Measurements from ENCODE around the gene TMEFF2.

DNA sequence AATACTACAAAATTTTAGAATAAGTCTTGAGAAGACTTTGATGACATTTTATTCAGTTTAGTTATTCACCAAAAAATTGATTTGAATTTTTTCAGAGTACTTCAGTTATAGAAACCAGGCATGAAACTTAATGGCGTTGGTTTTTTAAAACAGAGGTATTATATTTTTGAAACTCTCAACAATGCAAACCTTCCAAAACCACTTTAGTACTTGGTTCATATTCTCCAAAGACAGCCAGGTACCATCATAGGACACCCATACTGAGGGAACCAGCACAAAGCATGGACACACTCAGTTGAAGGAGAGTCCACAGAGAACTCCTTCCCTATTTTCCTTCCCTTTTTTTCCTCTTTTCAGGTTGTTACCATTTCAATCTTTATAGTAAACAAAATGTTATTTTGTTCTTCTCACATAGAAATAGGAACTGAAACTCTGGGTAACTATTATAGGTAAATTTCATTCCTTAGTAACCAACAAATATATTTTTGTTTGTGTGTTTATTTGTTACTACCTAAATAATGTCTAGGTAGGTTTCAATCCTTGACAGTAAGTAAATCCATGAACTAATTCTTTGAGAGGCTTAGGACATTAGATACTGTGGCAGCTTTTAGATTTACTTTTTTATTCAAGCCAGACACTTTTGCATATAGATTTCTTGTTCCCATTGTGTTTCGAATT, 95.8 kb downstream of the TMEFF2 start:
- TF ChIP-seq, protein P1, sequence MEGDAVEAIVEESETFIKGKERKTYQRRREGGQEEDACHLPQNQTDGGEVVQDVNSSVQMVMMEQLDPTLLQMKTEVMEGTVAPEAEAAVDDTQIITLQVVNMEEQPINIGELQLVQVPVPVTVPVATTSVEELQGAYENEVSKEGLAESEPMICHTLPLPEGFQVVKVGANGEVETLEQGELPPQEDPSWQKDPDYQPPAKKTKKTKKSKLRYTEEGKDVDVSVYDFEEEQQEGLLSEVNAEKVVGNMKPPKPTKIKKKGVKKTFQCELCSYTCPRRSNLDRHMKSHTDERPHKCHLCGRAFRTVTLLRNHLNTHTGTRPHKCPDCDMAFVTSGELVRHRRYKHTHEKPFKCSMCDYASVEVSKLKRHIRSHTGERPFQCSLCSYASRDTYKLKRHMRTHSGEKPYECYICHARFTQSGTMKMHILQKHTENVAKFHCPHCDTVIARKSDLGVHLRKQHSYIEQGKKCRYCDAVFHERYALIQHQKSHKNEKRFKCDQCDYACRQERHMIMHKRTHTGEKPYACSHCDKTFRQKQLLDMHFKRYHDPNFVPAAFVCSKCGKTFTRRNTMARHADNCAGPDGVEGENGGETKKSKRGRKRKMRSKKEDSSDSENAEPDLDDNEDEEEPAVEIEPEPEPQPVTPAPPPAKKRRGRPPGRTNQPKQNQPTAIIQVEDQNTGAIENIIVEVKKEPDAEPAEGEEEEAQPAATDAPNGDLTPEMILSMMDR (IDR thresholded peaks at IDR 0.05; ENCODE audit: insufficient read depth, low read depth, low read length), result no peak
- no peak for TF ChIP-seq EZH2 (IDR thresholded peaks at IDR 0.05; ENCODE audit: insufficient read depth, low read length)
